H9 (cell line): Measurements from ENCODE around the gene UBE2L3. TPM values are rescaled to one million over a fixed set of nuclear protein-coding genes. Genes with fewer than 3 reads are reported as not detected.

Source experiments
- DNase-seq: peaks from one replicate; pipeline ENCODE4 v3.0.0-alpha.2; 2017
- H2AFZ ChIP-seq: one replicate; pipeline ENCODE4 v1.6.1; 2013; ENCODE audit warnings: mild to moderate bottlenecking, low read length, control low read depth, moderate library complexity
- H2AK5ac ChIP-seq: 2 replicates; pipeline ENCODE4 v1.6.1; 2013; ENCODE audit warnings: low read length, control low read depth, mixed read lengths; ENCODE audit not compliant: insufficient read length
- H2BK120ac ChIP-seq: one replicate; pipeline ENCODE4 v1.6.1; 2013; ENCODE audit warnings: low read depth, mild to moderate bottlenecking, low read length, control low read depth, inconsistent platforms; ENCODE audit not compliant: poor library complexity, severe bottlenecking
- H2BK12ac ChIP-seq: 2 replicates; pipeline ENCODE4 v1.6.1; 2013; ENCODE audit warnings: low read length, control low read depth, mixed read lengths, low read depth; ENCODE audit not compliant: insufficient read length
- H2BK15ac ChIP-seq: 2 replicates; pipeline ENCODE4 v1.6.1; 2013; ENCODE audit warnings: low read depth, low read length, control low read depth
- H2BK20ac ChIP-seq: one replicate; pipeline ENCODE4 v1.6.1; 2013; ENCODE audit warnings: low read depth, mild to moderate bottlenecking, low read length, control low read depth, inconsistent platforms; ENCODE audit not compliant: poor library complexity, severe bottlenecking
- H2BK5ac ChIP-seq: 2 replicates; pipeline ENCODE4 v1.6.1; 2013; ENCODE audit warnings: low read length, control low read depth, mixed read lengths; ENCODE audit not compliant: insufficient read length
- H3K14ac ChIP-seq: 2 replicates; pipeline ENCODE4 v1.6.1; 2013; ENCODE audit warnings: low read length, control low read depth; ENCODE audit not compliant: insufficient read depth
- H3K18ac ChIP-seq: 2 replicates; pipeline ENCODE4 v1.6.1; 2013; ENCODE audit warnings: low read depth, mild to moderate bottlenecking, mixed read lengths, low read length, control low read depth; ENCODE audit not compliant: insufficient read length
- H3K23ac ChIP-seq: 2 replicates; pipeline ENCODE4 v1.6.1; 2013; ENCODE audit warnings: low read length, control low read depth, mixed read lengths, low read depth; ENCODE audit not compliant: insufficient read length
- H3K23me2 ChIP-seq: 2 replicates; pipeline ENCODE4 v1.6.1; 2013; ENCODE audit warnings: low read depth, mild to moderate bottlenecking, mixed read lengths, low read length, control low read depth; ENCODE audit not compliant: insufficient read length, poor library complexity, severe bottlenecking
- H3K27ac ChIP-seq: 2 replicates; pipeline ENCODE4 v1.5.1; 2013; ENCODE audit warnings: low read length, control low read depth, mixed read lengths, low read depth; ENCODE audit not compliant: insufficient read length
- H3K27me3 ChIP-seq: 2 replicates; pipeline ENCODE4 v1.6.1; 2013; ENCODE audit warnings: low read length, control low read depth, inconsistent platforms; ENCODE audit not compliant: insufficient read depth
- H3K4ac ChIP-seq: 2 replicates; pipeline ENCODE4 v1.6.1; 2013; ENCODE audit warnings: low read depth, mild to moderate bottlenecking, control low read depth, inconsistent platforms, low read length, moderate library complexity
- H3K4me1 ChIP-seq: 2 replicates; pipeline ENCODE4 v1.6.1; 2013; ENCODE audit warnings: low read length, control low read depth, inconsistent platforms; ENCODE audit not compliant: insufficient read depth
- H3K4me2 ChIP-seq: 2 replicates; pipeline ENCODE4 v1.6.1; 2013; ENCODE audit warnings: low read length, control low read depth, mixed read lengths; ENCODE audit not compliant: insufficient read length, insufficient read depth
- H3K56ac ChIP-seq: 2 replicates; pipeline ENCODE4 v1.6.1; 2013; ENCODE audit warnings: low read depth, mild to moderate bottlenecking, mixed read lengths, low read length, control low read depth; ENCODE audit not compliant: insufficient read length
- H3K79me1 ChIP-seq: 2 replicates; pipeline ENCODE4 v1.6.1; 2013; ENCODE audit warnings: low read depth, mild to moderate bottlenecking, moderate library complexity, low read length, control low read depth, inconsistent platforms; ENCODE audit not compliant: insufficient read depth, poor library complexity, severe bottlenecking
- H3K79me2 ChIP-seq: 2 replicates; pipeline ENCODE4 v1.6.1; 2013; ENCODE audit warnings: low read length, control low read depth, inconsistent platforms; ENCODE audit not compliant: insufficient read depth
- H3K9ac ChIP-seq: 2 replicates; pipeline ENCODE4 v1.6.1; 2013; ENCODE audit warnings: low read length, control low read depth, mixed read lengths; ENCODE audit not compliant: insufficient read length; ENCODE audit errors: extremely low read depth
- H3K9me3 ChIP-seq: one replicate; pipeline ENCODE4 v1.6.1; 2013; ENCODE audit warnings: low read depth, low read length, inconsistent platforms; ENCODE audit not compliant: control insufficient read depth
- H3T11ph ChIP-seq: one replicate; pipeline ENCODE4 v1.6.1; 2013; ENCODE audit warnings: mild to moderate bottlenecking, low read length, control low read depth, inconsistent platforms
- H4K20me1 ChIP-seq: one replicate; pipeline ENCODE4 v1.6.1; 2013; ENCODE audit not compliant: control insufficient read depth, insufficient read length, insufficient read depth
- H4K5ac ChIP-seq: 2 replicates; pipeline ENCODE4 v1.6.1; 2013; ENCODE audit warnings: low read depth, mild to moderate bottlenecking, mixed read lengths, low read length, control low read depth; ENCODE audit not compliant: insufficient read length
- H4K8ac ChIP-seq: replicated peaks from 2 replicates; pipeline ENCODE4 v1.6.1; 2013; ENCODE audit warnings: low read length, control low read depth, mixed read lengths, low read depth; ENCODE audit not compliant: insufficient read length
- H4K91ac ChIP-seq: 2 replicates; pipeline ENCODE4 v1.6.1; 2013; ENCODE audit warnings: low read depth, mild to moderate bottlenecking, moderate library complexity, mixed read lengths, low read length, control low read depth; ENCODE audit not compliant: insufficient read length
- H3K27ac Mint-ChIP-seq, 3 experiments: 2 replicates in 2 of 3; 3 replicates in 1 of 3; pipeline ENCODE4 v1.8.0; 2020 to 2021; ENCODE audit warnings: mixed read lengths in 3 of 3, mild to moderate bottlenecking in 1 of 3, moderate library complexity in 1 of 3
- H3K27me3 Mint-ChIP-seq: 2 replicates; pipeline ENCODE4 v1.8.0; 2021; ENCODE audit warnings: low read depth, mild to moderate bottlenecking, moderate library complexity, mixed read lengths
- H3K36me3 Mint-ChIP-seq, 3 experiments: 2 replicates in 2 of 3; 3 replicates in 1 of 3; pipeline ENCODE4 v1.8.0; 2020 to 2021; ENCODE audit warnings: low read depth in 3 of 3, mixed read lengths in 3 of 3; ENCODE audit not compliant: insufficient read depth in 1 of 3
- H3K4me1 Mint-ChIP-seq, 2 experiments: 2 replicates each; pipeline ENCODE4 v1.8.0; 2020; ENCODE audit warnings: mixed read lengths in 2 of 2
- H3K4me3 Mint-ChIP-seq, 2 experiments: 2 replicates in 1 of 2; 3 replicates in 1 of 2; pipeline ENCODE4 v1.8.0; 2020 to 2021; ENCODE audit warnings: mild to moderate bottlenecking in 2 of 2, mixed read lengths in 2 of 2, moderate library complexity in 1 of 2
- H3K9me3 Mint-ChIP-seq, 2 experiments: 2 replicates in 1 of 2; 3 replicates in 1 of 2; pipeline ENCODE4 v1.8.0; 2020; ENCODE audit warnings: mild to moderate bottlenecking in 2 of 2, mixed read lengths in 2 of 2, moderate library complexity in 1 of 2
- CTCF ChIP-seq: fragments of 200-600 bp; sonication (generic); conservative IDR thresholded peaks from 3 replicates; pipeline ENCODE4 v1.8.0; 2021; ENCODE audit warnings: antibody characterized with exemption, mild to moderate bottlenecking
- WGBS: extraction: QIAGEN DNeasy Blood & Tissue Kit; methylation state at CpG from one replicate; pipeline ENCODE4 v1.1.7; 2013; ENCODE audit warnings: missing lambda C conversion rate, low lambda C conversion rate, mixed read lengths; ENCODE audit not compliant: insufficient read length; ENCODE audit errors: extremely low coverage; 5-methylcytosine and 5-hydroxymethylcytosine counted together
- total RNA-seq: library from RNA; stranded (reverse); gene quantifications from 2 replicates; pipeline ENCODE4 v1.2.1, GENCODE V29; 2021

Gene UBE2L3
- total RNA-seq, 1 experiment from 2014 or later, result 79.7 TPM

GRCh38 chr22:21642584-21643448 is 75.3 kb downstream of the UBE2L3 start:
- Histone ChIP-seq H2BK15ac (no peak overlapping the region), H3K79me2 (no peaks in the 10 kb centered on the region), H2BK20ac (no peak overlapping the region), H3K4me1 (peaks cover 2% of the 10 kb centered on the region; the same call in 1 of the 2 replicates), H2AFZ (no peak overlapping the region), H3T11ph (no peak overlapping the region), H3K56ac (no peak overlapping the region), H2AK5ac (no peak overlapping the region), H3K79me1 (no peaks in the 10 kb centered on the region), H3K27ac (no peak overlapping the region), H3K9ac (peak overlapping the region; percentile 41), H3K23me2 (peaks cover 7% of the 10 kb centered on the region), H3K23ac (no peak overlapping the region), H2BK5ac (no peak overlapping the region), H3K18ac (no peak overlapping the region), H2BK120ac (no peak overlapping the region), H3K14ac (0 out of 2 replicates have a peak overlapping the region, but pooled peaks have one; percentile 21), H3K27me3 (no peaks in the 10 kb centered on the region), H2BK12ac (no peak overlapping the region), H4K91ac (no peak overlapping the region), H4K8ac (no peak overlapping the region), H3K4me2 (peak overlapping the region; percentile 57), H3K4ac (no peak overlapping the region), H4K20me1 (no peaks in the 10 kb centered on the region), H4K5ac (no peak overlapping the region), H3K9me3 (no peaks in the 10 kb centered on the region)
- Mint-ChIP-seq H3K4me3 (peak overlapping the region; percentile 78 to 89), H3K4me1 (peaks cover 14 to 17% of the 10 kb centered on the region in 2 experiments), H3K9me3 (no peaks in the 10 kb centered on the region), H3K27ac (peak overlapping the region in 1 of 3 experiments; percentile 21; a peak in 3 of 7 replicates), H3K36me3 (peaks cover 10 to 25% (median 17%) of the 10 kb centered on the region in 3 experiments; a peak in 6 of 7 replicates), H3K27me3 (peaks cover 12% of the 10 kb centered on the region)
- TF ChIP-seq CTCF, result peak; percentile 73
- peak; percentile 80 for DNase-seq
- no CpG with 5 or more reads among the region's 56 CpGs for WGBS
